Measurements from ENCODE around the gene FGB. TPM values are rescaled to one million over a fixed set of nuclear protein-coding genes. Genes with fewer than 3 reads are reported as not detected.

Gene FGB
- total RNA-seq, 2 donors from 2014 or later, result not detected

- Mint-ChIP-seq H3K36me3 (ENCODE audit: low read depth) (no peaks in the 10 kb centered on the region), H3K4me3 (no peak overlapping the region), H3K27ac (no peak overlapping the region), H3K4me1 (no peaks in the 10 kb centered on the region), H3K27me3 (peaks cover 25% of the 10 kb centered on the region)
- DNase-seq, result no peak
- no peak for ATAC-seq
- no peaks in the 10 kb centered on the region for H3K9me3 ChIP-seq (ENCODE audit: control insufficient read depth, low read length, poor library complexity, severe bottlenecking)
Measured at GRCh38 chr4:154574311-154574710, 11.5 kb downstream of the FGB start.

DNA sequence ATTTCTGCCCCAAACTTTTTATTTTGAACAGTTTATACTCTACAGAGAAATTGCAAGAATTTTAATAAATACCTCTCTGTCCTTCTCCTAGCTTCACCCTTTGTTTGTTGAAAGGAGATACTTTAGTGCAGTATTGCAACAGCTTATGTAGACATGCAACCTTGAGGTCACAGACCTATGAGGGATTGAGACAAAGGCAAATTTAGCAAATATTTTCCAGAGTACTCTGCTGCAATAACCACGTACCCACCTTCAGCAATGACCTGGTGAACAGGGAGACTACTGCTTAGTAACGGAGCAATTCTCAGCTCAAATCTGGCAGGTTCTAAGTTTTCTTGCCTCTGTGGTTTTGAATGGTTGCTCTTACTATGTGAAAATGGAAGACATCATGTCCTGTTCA is 14.5 kb downstream of the FGB start:
- DNase-seq (no peak), ATAC-seq (no peak)
- Mint-ChIP-seq H3K27me3 (peaks cover 28% of the 10 kb centered on the region), H3K27ac (no peak overlapping the region), H3K36me3 (ENCODE audit: low read depth) (peaks cover 2% of the 10 kb centered on the region), H3K4me3 (no peak overlapping the region), H3K4me1 (no peaks in the 10 kb centered on the region)
- no peaks in the 10 kb centered on the region for H3K9me3 ChIP-seq (ENCODE audit: control insufficient read depth, low read length, poor library complexity, severe bottlenecking)

- Mint-ChIP-seq H3K4me1 (no peaks in the 10 kb centered on the region), H3K27me3 (peaks cover 28% of the 10 kb centered on the region), H3K36me3 (ENCODE audit: low read depth) (peaks cover 2% of the 10 kb centered on the region), H3K27ac (no peak overlapping the region), H3K4me3 (no peak overlapping the region)
- H3K9me3 ChIP-seq (ENCODE audit: control insufficient read depth, low read length, poor library complexity, severe bottlenecking), result no peaks in the 10 kb centered on the region
- ATAC-seq (no peak), DNase-seq (no peak)
Measured at GRCh38 chr4:154578919-154579318, 16.1 kb downstream of the FGB start.

- no peak overlapping the region for H3K27ac Mint-ChIP-seq
- ATAC-seq, result no peak
- no peak for DNase-seq
- peaks cover 2% of the 10 kb centered on the region for H3K36me3 Mint-ChIP-seq (ENCODE audit: low read depth)
- no peaks in the 10 kb centered on the region for H3K9me3 ChIP-seq (ENCODE audit: control insufficient read depth, low read length, poor library complexity, severe bottlenecking)
- no peak overlapping the region for H3K4me3 Mint-ChIP-seq
- peaks cover 27% of the 10 kb centered on the region for H3K27me3 Mint-ChIP-seq
- no peaks in the 10 kb centered on the region for H3K4me1 Mint-ChIP-seq
Measured at GRCh38 chr4:154579927-154580326, 17.1 kb downstream of the FGB start.

GRCh38 chr4:154582723-154583122 is 19.9 kb downstream of the FGB start:
- no peak overlapping the region for H3K4me3 Mint-ChIP-seq
- peaks cover 30% of the 10 kb centered on the region for H3K27me3 Mint-ChIP-seq
- H3K9me3 ChIP-seq (ENCODE audit: control insufficient read depth, low read length, poor library complexity, severe bottlenecking), result no peaks in the 10 kb centered on the region
- H3K4me1 Mint-ChIP-seq, result peaks cover 2% of the 10 kb centered on the region
- peaks cover 2% of the 10 kb centered on the region for H3K36me3 Mint-ChIP-seq (ENCODE audit: low read depth)
- DNase-seq (no peak), ATAC-seq (no peak)
- H3K27ac Mint-ChIP-seq, result no peak overlapping the region

DNA sequence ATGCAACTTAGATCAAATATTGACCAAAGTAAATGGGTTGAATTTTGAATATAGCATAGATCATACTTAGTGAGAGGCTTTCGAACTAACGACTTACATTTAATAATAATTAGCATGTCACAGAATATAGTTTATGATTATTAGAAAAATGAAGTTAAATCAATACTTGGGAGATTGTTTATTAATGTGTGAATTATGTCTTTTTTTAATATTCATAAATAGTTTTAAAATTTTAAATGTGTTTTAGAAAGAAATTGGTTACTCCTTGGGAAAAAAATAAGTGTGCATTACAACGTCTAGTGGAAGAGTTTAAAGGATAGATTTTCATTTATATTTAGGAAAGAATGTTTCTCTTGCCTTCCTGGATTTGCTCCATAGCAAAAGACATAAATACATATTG is 20.4 kb downstream of the FGB start:
- Mint-ChIP-seq H3K4me1 (peaks cover 2% of the 10 kb centered on the region), H3K36me3 (ENCODE audit: low read depth) (peaks cover 2% of the 10 kb centered on the region), H3K27ac (no peak overlapping the region), H3K4me3 (no peak overlapping the region), H3K27me3 (peaks cover 29% of the 10 kb centered on the region)
- ATAC-seq (no peak), DNase-seq (no peak)
- H3K9me3 ChIP-seq (ENCODE audit: control insufficient read depth, low read length, poor library complexity, severe bottlenecking), result no peaks in the 10 kb centered on the region

GRCh38 chr4:154583677-154584076 is 20.9 kb downstream of the FGB start:
- DNase-seq, result no peak
- peaks cover 2% of the 10 kb centered on the region for H3K36me3 Mint-ChIP-seq (ENCODE audit: low read depth)
- ATAC-seq, result no peak
- H3K4me3 Mint-ChIP-seq, result no peak overlapping the region
- H3K27ac Mint-ChIP-seq, result no peak overlapping the region
- peaks cover 29% of the 10 kb centered on the region for H3K27me3 Mint-ChIP-seq
- peaks cover 2% of the 10 kb centered on the region for H3K4me1 Mint-ChIP-seq
- H3K9me3 ChIP-seq (ENCODE audit: control insufficient read depth, low read length, poor library complexity, severe bottlenecking), result no peaks in the 10 kb centered on the region

DNA sequence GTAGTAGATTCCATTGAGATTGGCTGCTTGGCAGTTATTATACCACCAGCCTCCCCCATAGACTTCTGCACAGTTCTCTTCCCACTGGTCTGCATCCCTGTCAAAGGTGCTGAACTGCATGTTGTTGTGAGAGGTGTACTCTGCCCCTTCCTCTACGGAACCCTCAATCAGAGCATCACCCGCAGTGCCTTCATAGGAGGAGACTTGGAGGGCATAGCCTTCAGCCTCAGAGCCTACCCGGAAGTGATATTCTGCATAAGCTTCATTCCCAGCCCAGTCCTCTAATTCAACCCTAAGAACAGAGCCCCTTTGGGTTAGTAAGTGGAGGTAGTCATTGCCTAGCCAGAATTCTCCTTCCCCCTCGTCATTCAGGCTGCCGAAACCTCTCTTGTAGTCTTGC is 21.4 kb downstream of the FGB start:
- ATAC-seq (no peak), DNase-seq (no peak)
- H3K4me1 Mint-ChIP-seq, result peaks cover 2% of the 10 kb centered on the region
- H3K9me3 ChIP-seq (ENCODE audit: control insufficient read depth, low read length, poor library complexity, severe bottlenecking), result no peaks in the 10 kb centered on the region
- H3K27ac Mint-ChIP-seq, result no peak overlapping the region
- H3K4me3 Mint-ChIP-seq, result no peak overlapping the region
- H3K36me3 Mint-ChIP-seq (ENCODE audit: low read depth), result peaks cover 2% of the 10 kb centered on the region
- H3K27me3 Mint-ChIP-seq, result peaks cover 30% of the 10 kb centered on the region

GRCh38 chr4:154585369-154586018 is 22.7 kb downstream of the FGB start:
- H3K4me1 Mint-ChIP-seq, result peaks cover 4% of the 10 kb centered on the region
- H3K36me3 Mint-ChIP-seq (ENCODE audit: low read depth), result peaks cover 5% of the 10 kb centered on the region
- DNase-seq, result no peak
- no peak overlapping the region for H3K4me3 Mint-ChIP-seq
- H3K9me3 ChIP-seq (ENCODE audit: control insufficient read depth, low read length, poor library complexity, severe bottlenecking), result no peaks in the 10 kb centered on the region
- ATAC-seq, result no peak
- H3K27ac Mint-ChIP-seq, result no peak overlapping the region
- peaks cover 37% of the 10 kb centered on the region for H3K27me3 Mint-ChIP-seq

GRCh38 chr4:154586296-154587033 is 23.7 kb downstream of the FGB start:
- DNase-seq (no peak), ATAC-seq (no peak)
- Mint-ChIP-seq H3K4me3 (no peak overlapping the region), H3K27ac (no peak overlapping the region), H3K36me3 (ENCODE audit: low read depth) (peaks cover 5% of the 10 kb centered on the region), H3K4me1 (peaks cover 4% of the 10 kb centered on the region), H3K27me3 (peaks cover 42% of the 10 kb centered on the region)
- H3K9me3 ChIP-seq (ENCODE audit: control insufficient read depth, low read length, poor library complexity, severe bottlenecking), result no peaks in the 10 kb centered on the region

- no peak for ATAC-seq
- Mint-ChIP-seq H3K36me3 (ENCODE audit: low read depth) (peaks cover 2% of the 10 kb centered on the region), H3K4me1 (peaks cover 4% of the 10 kb centered on the region), H3K4me3 (no peak overlapping the region), H3K27me3 (peaks cover 44% of the 10 kb centered on the region), H3K27ac (no peak overlapping the region)
- no peak for DNase-seq
- H3K9me3 ChIP-seq (ENCODE audit: control insufficient read depth, low read length, poor library complexity, severe bottlenecking), result no peaks in the 10 kb centered on the region
Measured at GRCh38 chr4:154588198-154588597, 25.4 kb downstream of the FGB start.

- Mint-ChIP-seq H3K36me3 (ENCODE audit: low read depth) (peaks cover 2% of the 10 kb centered on the region), H3K27me3 (peaks cover 54% of the 10 kb centered on the region)
Measured at GRCh38 chr4:154589296-154590197, 26.7 kb downstream of the FGB start.

GRCh38 chr4:154590329-154591006 is 27.7 kb downstream of the FGB start, which contains the start of gene FGA:
Gene FGA, minus strand, starts transcription at chr4:154590742. Its CDS starts 55 bp downstream, at chr4:154590687.
- H3K9me3 ChIP-seq (ENCODE audit: control insufficient read depth, low read length, poor library complexity, severe bottlenecking), result no peaks in the 10 kb centered on the region
- DNase-seq (no peak), ATAC-seq (no peak)
- H3K27ac Mint-ChIP-seq, result no peak within 1 kb of the TSS
- peaks cover 4% of the 10 kb centered on the region for H3K4me1 Mint-ChIP-seq
- no peak within 1 kb of the TSS for H3K4me3 Mint-ChIP-seq
- H3K36me3 Mint-ChIP-seq (ENCODE audit: low read depth), result peaks cover 2% of the 10 kb centered on the region
- H3K27me3 Mint-ChIP-seq, result peaks cover 54% of the 10 kb centered on the region

More at GRCh38 chr4:154589296-154590197, 26.7 kb downstream of the FGB start:
- Mint-ChIP-seq H3K4me1 (peaks cover 4% of the 10 kb centered on the region), H3K4me3 (peak overlapping the region; percentile 47), H3K27ac (no peak overlapping the region)
- no peaks in the 10 kb centered on the region for H3K9me3 ChIP-seq (ENCODE audit: control insufficient read depth, low read length, poor library complexity, severe bottlenecking)
- DNase-seq (no peak), ATAC-seq (no peak)
